HG03432 (cell line): ENCODE data around the gene CFAP77.

Experiments
- ATAC-seq: cut with Tn5 transposase; IDR thresholded peaks from one replicate; pipeline ENCODE4 v1.9.1; 2021; ENCODE audit warnings: mild to moderate bottlenecking, moderate library complexity; ENCODE audit not compliant: unreplicated experiment

Gene CFAP77

DNA sequence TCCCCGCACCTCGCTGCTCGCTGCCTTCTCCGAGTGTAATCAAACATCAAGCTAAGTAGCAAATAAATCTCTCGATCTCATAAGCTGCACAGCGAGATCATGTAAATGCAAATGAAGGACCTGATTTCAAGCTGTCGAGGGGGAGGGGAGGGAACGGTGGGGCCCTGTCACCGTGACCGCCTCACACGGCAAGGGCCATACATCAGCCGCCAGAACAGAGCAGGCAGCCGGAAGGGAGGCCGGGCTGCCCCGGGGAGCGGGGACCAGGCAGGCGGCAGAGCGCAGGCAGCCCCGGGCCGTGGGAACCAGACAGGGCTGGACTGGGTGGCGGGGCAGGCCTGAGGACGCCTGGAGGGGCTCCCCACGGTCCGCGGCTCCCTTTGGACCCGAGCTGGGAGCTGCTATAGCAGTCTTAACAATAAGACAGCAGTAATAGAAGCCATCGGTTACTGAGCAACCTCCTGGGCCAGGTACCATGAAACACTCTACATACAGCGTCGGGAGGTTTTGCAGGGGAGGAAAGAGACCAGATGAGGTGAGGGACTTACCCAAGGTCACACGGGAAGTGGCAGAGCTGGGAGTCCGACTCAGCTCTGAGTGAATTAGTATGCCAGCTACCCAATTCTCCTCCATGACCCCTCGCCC is 76.8 kb downstream of the CFAP77 start:
- ATAC-seq, result no peak

DNA sequence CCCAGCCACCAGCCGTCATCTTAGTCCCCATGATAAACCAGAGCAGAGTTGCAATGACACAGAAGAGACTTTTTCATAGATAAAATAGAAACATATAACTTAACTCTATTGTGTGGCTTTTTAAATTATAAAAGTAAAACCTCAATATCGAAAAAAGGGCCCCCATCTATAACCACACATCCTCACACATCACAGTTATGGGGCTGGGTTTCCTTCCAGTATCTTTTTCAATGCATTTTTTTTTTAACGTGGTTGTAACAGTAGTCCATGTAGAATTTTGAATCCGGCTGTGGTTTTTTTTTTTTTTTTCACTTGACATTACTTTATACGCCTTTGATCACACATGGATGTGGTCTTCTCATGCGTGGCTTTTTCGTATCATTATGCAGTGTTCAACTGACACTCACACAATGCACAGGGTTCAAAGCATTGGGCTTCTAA is 77.4 kb downstream of the CFAP77 start:
- ATAC-seq, result no peak

DNA sequence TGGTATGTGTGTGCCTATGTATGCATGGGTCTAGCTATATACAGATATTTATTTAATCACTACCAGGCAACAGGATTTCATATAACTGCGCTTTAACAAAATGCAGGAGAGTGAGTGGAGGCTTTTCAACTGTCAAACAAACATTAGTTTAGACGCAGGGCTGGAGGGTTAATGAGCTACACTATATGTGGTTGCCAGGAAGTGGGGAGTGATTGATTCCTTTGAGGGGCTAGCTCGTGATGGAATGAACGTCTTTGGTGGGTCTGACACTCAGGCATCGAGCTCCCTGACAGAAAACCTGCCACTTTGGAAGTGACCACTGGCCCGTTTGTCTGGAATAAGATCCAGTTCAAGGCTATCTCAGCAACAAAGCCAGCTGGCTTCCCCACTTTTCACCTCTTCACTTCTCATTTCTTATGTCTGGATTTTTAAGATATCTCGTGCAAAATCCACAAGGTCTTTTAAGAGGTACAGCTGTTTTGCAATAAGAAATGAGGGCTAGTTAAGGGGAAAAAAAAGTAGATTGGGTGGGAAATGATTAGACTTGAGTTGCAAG is 78.0 kb downstream of the CFAP77 start:
- no peak for ATAC-seq

GRCh38 chr9:132488626-132489025 is 78.6 kb downstream of the CFAP77 start:
- ATAC-seq, result no peak

DNA sequence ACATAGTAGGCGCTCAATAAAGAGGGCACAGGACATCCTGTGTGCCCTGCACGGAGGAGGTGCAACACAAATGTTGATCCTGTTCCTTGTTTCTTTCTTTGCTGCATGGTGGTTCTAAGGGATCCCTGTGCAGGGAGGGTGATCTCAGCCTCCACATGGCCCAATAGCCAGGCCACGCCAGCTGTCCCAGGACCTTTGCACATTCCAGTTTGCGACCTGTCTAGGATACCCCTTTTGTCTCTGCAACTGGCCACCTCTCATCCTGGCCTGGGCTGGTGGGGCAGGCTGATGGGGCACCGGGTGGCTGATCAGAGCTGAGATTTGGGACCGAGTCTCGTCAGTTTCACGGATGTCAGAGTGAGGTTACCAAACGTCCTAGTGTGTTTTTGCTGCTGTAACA is 79.5 kb downstream of the CFAP77 start:
- no peak for ATAC-seq

GRCh38 chr9:132494857-132495256 is 84.8 kb downstream of the CFAP77 start:
- ATAC-seq, result no peak

DNA sequence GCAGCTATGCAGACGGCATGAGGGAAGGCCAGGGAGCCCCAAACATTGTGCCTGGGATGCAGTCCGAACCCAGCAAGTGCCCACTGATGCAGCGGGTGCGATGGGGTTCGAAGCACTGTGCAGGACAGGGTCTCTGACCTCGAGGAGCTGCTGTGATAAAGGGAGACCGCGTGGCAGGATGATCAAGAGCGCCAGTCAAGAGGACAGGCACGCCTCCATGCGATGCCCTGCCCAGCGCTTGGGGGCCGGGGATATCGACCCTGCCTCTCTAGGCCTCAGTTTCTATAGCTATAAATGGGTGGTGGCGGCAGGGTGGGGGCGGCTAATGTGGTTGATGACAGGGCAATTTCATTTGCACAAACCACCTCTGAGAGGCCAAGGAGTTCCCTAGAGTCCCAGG is 87.7 kb downstream of the CFAP77 start:
- no peak for ATAC-seq

DNA sequence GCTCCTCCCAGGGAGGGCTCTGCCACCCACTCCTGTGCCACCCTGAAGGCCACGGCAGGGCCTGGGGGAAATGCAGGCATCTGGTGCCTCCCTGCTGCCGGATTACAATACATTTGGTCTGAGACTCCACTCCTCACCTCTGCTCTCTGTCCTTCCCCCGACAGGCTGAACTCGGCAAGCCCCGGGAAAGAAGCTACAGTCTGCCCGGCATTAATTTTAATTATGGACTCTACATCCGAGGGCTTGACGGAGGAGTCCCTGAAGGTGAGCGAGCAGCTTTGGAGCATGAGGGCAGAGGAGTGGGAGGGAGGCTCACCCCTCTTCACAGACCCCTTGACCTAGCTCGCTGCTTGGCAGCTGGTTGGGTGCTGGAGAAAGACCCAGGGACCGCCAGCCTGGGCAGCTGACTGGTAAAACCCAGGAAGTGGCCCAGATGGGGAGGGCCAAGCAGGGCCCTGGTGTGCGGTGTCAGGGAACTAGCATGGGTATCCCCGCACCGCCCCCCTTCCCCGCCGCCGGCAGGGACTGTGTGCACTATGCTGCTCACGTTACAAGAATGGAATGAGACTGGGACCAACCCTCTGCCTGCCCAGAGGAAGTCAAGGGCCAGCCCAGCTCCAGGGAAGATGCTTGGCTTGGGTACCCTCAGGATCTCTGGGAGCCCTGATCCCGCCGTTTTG is 88.7 kb downstream of the CFAP77 start:
- no peak for ATAC-seq

DNA sequence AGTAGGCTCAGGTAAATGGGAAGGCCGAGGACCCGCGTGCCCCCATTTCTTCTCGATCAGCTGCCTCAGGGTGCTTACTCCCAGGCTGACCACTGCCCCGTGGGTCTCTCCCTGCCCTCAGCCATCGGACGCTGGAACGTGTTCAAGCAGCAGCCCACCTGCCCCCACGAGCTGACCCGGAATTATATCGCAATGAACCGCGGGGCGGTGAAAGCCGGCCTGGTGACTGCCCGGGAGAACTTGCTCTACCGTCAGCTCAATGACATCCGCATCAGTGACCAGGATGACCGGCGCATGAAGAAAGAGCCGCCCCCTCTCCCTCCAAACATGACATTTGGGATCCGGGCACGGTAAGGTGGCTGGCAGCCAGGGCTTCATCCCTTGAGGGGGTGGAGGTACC is 89.2 kb downstream of the CFAP77 start:
- no peak for ATAC-seq

GRCh38 chr9:132500193-132500592 is 90.2 kb downstream of the CFAP77 start:
- no peak for ATAC-seq

- ATAC-seq, result no peak
Observed at GRCh38 chr9:132502480-132502879, 92.5 kb downstream of the CFAP77 start.

GRCh38 chr9:132503116-132503515 is 93.1 kb downstream of the CFAP77 start:
- ATAC-seq, result no peak

DNA sequence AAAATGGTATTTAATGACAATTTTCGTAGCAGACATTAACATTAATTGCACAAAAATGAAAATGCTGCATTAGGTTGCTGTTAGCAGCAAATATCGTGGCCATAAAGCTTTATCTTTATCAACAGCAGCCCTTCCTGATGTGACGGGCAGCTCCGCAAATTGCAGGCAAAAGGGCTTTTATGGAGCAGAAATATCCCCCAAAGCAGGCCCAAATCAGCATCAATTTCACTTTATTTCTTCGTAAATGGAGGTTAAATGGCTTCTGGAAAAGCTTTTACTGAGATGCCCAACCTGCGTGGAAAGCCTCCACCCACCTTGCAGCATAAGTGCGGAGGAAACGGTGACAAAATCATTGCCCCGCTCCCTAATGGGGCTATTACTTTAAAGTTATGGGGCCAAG is 94.5 kb downstream of the CFAP77 start:
- no peak for ATAC-seq

- ATAC-seq, result no peak
Observed at GRCh38 chr9:132505991-132506655, 96.1 kb downstream of the CFAP77 start.

GRCh38 chr9:132506977-132507669 is 97.1 kb downstream of the CFAP77 start:
- no peak for ATAC-seq

DNA sequence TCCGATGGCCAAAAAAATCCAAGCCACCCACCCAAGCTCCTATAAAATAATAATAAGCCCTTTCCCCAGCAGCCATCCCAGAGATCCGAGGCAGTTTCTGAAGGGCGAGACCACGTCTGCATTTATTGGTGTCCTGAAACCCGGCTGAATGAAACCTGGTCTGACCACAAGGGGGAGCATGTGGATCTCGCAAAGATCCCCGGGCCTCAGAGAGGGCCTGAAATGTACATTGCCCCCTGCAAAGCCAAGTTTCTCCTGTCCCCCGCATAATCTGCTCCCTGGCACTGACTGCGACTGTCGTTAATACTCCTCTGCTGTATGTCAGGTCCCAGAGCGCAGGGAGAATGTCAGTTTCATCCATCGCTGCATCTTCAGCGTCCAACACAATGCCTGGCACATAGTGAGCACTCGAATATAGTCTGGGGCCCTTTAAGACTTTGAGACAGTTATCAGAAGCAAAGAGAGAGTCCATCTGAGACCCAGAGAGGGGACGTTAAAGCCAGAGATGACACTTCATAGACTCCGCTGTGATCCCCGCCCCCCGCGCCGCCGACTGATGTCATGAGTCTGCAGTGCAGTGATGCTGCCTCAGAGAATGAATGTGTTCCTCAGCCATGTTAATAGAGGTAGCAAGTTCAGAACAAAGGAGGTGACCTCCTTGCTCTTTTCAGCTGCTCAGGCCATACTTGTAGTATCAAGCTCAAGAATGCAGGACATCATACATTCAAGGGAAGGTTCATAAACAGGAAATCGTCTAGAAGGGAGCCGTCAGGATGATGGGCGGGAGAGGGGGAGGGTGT is 97.9 kb downstream of the CFAP77 start:
- ATAC-seq, result no peak

DNA sequence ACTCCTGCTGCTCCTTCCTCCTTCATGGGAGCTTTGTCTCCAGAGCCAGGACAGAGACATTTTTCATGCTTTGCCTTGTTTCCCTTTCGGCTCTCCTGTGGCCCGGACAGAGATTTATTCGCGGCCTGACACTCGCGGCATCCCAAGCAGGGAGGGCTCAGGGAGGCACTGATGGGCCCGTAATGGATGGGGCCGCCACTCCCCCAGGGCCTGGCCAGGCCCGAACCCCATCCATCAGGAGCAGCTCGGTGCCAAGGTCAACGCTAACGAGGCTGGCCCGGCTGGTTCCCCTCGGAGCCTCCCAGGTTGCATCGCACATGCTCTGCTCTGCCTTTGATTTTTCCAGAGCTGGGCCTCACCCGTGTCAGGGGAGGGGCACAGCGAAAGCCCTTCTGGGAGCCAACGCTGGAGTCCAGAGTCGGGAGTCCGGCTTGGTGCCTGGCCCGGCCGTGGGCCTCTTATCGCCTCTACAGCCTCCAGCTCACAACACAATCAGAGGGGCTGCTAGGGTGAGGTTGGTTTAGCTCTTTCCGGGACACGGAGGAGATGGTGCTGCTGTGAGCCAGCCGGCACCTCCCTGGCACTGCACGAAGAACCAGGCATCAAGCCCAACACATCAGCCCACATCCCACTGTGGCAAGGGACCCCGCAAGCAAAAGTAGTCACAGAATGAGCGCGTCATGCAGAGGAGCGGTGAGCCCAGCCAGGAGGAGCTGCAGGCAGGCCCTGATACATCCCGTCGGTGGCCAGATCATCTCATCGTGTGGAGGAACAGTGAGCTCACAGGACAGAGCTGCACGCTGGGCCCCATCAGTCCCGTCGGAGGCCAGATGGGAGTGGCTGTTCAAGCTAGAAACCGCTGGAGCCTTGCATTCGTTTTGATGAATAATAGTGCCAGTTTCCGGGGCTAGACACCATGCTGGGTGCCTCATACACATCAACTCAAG is 100.2 kb downstream of the CFAP77 start:
- no peak for ATAC-seq

DNA sequence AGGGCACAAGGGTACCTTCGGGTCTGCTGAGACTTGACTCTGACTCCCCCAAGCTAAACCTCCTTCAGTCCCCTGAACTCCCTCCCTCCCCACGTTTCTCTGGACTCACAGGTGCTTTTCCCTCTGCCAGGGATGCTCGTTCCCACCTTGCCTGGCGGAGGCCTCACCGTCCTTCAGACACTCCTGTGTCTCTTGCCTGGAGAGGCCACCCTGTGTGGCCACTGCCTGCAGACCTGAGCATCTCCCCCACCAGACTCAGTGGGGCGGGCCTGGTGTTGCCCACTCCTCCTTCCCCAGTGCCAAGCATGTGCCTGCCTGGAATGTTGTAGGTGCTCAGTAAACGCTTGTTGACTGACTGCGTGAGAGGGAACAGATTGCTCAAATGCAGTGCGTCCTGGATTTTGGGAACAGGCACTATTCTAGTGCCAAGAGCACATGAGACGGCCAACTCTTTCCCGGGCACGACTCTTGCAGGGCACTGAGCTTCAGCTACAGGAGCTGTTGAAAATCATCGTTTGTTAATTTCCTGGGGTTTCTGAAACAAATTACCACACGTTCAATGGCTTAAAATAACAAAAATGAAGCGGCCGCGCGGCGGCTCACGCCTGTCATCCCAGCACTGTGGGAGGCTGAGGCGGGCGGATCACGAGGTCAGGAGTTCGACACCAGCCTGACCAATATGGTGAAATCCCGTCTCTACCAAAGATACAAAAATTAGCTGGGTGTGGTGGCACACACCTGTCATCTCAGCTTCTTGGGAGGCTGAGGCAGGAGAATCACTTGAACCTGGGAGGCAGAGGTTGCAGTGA is 101.4 kb downstream of the CFAP77 start:
- no peak for ATAC-seq

DNA sequence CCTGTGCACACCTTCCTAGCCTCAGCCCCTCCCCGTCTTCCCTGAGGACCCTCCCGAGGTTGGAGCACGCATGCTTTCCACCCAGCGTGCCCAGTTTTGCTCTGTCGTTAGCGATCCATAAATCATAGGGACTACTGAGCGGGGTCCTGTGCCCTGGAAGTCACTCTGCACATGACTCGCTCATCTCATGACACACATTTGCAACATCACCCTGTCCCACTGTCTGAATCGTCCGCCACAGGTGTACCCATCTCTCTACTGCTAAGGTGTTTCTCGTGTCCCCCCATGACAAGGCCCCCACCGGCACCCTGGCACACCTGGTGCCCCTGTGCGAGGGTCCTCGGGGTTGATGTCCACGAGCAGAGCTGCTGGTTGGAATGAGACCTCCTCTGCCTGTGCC is 103.4 kb downstream of the CFAP77 start:
- ATAC-seq, result no peak
